KMS-11 (cell line): ENCODE results near the gene ARPC5L.

Experiments
- H2AFZ ChIP-seq: fragments of 200-600 bp; sonication (generic); 2 replicates; pipeline ENCODE4 v1.6.1; 2016; ENCODE audit warnings: antibody characterized with exemption, mixed run types, low read depth
- H3K27ac ChIP-seq: fragments of 200-600 bp; sonication (generic); 2 replicates; pipeline ENCODE4 v1.6.1; 2016; ENCODE audit warnings: mild to moderate bottlenecking, mixed run types
- H3K27me3 ChIP-seq: fragments of 200-600 bp; sonication (generic); 2 replicates; pipeline ENCODE4 v1.6.1; 2017; ENCODE audit warnings: mild to moderate bottlenecking, low read depth, mixed run types, moderate library complexity; ENCODE audit not compliant: insufficient read depth
- H3K36me3 ChIP-seq: fragments of 200-600 bp; sonication (generic); 2 replicates; pipeline ENCODE4 v1.6.1; 2017; ENCODE audit warnings: mild to moderate bottlenecking, mixed run types; ENCODE audit not compliant: insufficient read depth
- H3K4me1 ChIP-seq: fragments of 200-600 bp; sonication (generic); 2 replicates; pipeline ENCODE4 v1.6.1; 2016; ENCODE audit warnings: mild to moderate bottlenecking, low read depth, mixed run types; ENCODE audit not compliant: poor library complexity, severe bottlenecking
- H3K4me2 ChIP-seq: fragments of 200-600 bp; sonication (generic); 2 replicates; pipeline ENCODE4 v1.7.0; 2016; ENCODE audit warnings: mild to moderate bottlenecking, mixed run types
- H3K4me3 ChIP-seq: fragments of 200-600 bp; sonication (generic); IDR thresholded peaks from 2 replicates; pipeline ENCODE4 v1.6.1; 2017; ENCODE audit warnings: low read depth, low read length, mixed read lengths; ENCODE audit not compliant: insufficient read depth
- H3K79me2 ChIP-seq: fragments of 200-600 bp; sonication (generic); 2 replicates; pipeline ENCODE4 v1.6.1; 2016; ENCODE audit warnings: low read depth, mixed run types; ENCODE audit not compliant: insufficient read depth
- H3K9ac ChIP-seq: fragments of 200-600 bp; sonication (generic); 2 replicates; pipeline ENCODE4 v1.6.1; 2016; ENCODE audit warnings: mild to moderate bottlenecking, mixed run types
- H4K20me1 ChIP-seq: fragments of 200-600 bp; sonication (generic); 2 replicates; pipeline ENCODE4 v1.6.1; 2016; ENCODE audit warnings: mild to moderate bottlenecking, mixed run types; ENCODE audit not compliant: insufficient read depth
- CTCF ChIP-seq: fragments of 200-600 bp; sonication (generic); conservative IDR thresholded peaks from 2 replicates; pipeline ENCODE4 v1.6.1; 2017; ENCODE audit warnings: low read depth, mild to moderate bottlenecking, antibody characterized with exemption, low read length, moderate library complexity, mixed read lengths

Gene ARPC5L

GRCh38 chr9:124846969-124847368, 15.0 kb upstream of the ARPC5L start:
- Histone ChIP-seq H3K4me1 (no peaks in the 10 kb centered on the region), H3K4me2 (no peak overlapping the region), H3K27ac (no peak overlapping the region), H3K36me3 (no peaks in the 10 kb centered on the region), H3K4me3 (no peak overlapping the region), H2AFZ (no peak overlapping the region), H4K20me1 (no peaks in the 10 kb centered on the region), H3K79me2 (no peaks in the 10 kb centered on the region), H3K9ac (no peak overlapping the region), H3K27me3 (no peaks in the 10 kb centered on the region)
- no peak for TF ChIP-seq CTCF

- no peaks in the 10 kb centered on the region for H3K79me2 ChIP-seq
- no peak overlapping the region for H2AFZ ChIP-seq
- no peak overlapping the region for H3K27ac ChIP-seq
- H3K4me2 ChIP-seq: no peak overlapping the region
- H3K27me3 ChIP-seq: no peaks in the 10 kb centered on the region
- H3K4me1 ChIP-seq: peaks cover 6% of the 10 kb centered on the region
- no peak overlapping the region for H3K4me3 ChIP-seq
- no peak for TF ChIP-seq CTCF
- no peaks in the 10 kb centered on the region for H4K20me1 ChIP-seq
- no peak overlapping the region for H3K9ac ChIP-seq
- H3K36me3 ChIP-seq: no peaks in the 10 kb centered on the region
Measured at GRCh38 chr9:124849801-124850200, 12.1 kb upstream of the ARPC5L start.

- Histone ChIP-seq H3K27ac (no peak overlapping the region), H3K4me1 (peaks cover 6% of the 10 kb centered on the region), H3K4me2 (peak overlapping the region; percentile 73), H3K9ac (no peak overlapping the region; the same call in 1 of the 2 replicates), H3K36me3 (no peaks in the 10 kb centered on the region), H3K27me3 (no peaks in the 10 kb centered on the region), H3K79me2 (no peaks in the 10 kb centered on the region), H3K4me3 (no peak overlapping the region), H2AFZ (peak overlapping the region; percentile 83), H4K20me1 (no peaks in the 10 kb centered on the region)
- no peak for TF ChIP-seq CTCF
Measured at GRCh38 chr9:124852121-124852828, 9.7 kb upstream of the ARPC5L start.

GRCh38 chr9:124852829-124853531, 8.9 kb upstream of the ARPC5L start, which contains the start of gene WDR38:
Gene WDR38, plus strand, starts transcription at chr9:124853460. Its CDS starts 72 bp downstream, at chr9:124853532.
- Histone ChIP-seq H3K27ac (no peak within 1 kb of the TSS), H2AFZ (peak within 1 kb of the TSS; percentile 83), H3K36me3 (no peaks in the 10 kb centered on the region), H3K4me2 (peak within 1 kb of the TSS; percentile 73), H3K27me3 (no peaks in the 10 kb centered on the region), H3K4me1 (peaks cover 6% of the 10 kb centered on the region), H3K4me3 (no peak within 1 kb of the TSS), H4K20me1 (no peaks in the 10 kb centered on the region), H3K79me2 (no peaks in the 10 kb centered on the region), H3K9ac (peak within 1 kb of the TSS; percentile 51; the same call in 1 of the 2 replicates)
- TF ChIP-seq CTCF: peak; percentile 85
